Right ventricle myocardium superior (tissue), 1 donor: Measurements from ENCODE around the gene MAML2. TPM values are rescaled to one million over a fixed set of nuclear protein-coding genes. Genes with fewer than 3 reads are reported as not detected.

Experiments used
- ATAC-seq: fragments of 200-7000 bp; cut with Tn5 transposase; one replicate; pipeline ENCODE4 v1.9.1; 2020; ENCODE audit warnings: mild to moderate bottlenecking; ENCODE audit not compliant: poor library complexity
- DNase-seq: peaks from one replicate; pipeline ENCODE4 v3.0.0-alpha.2; 2020
- intact Hi-C: fragments of 100-400 bp; cut with DNase I; formaldehyde crosslinking; loops from one replicate; pipeline ENCODE4 v1.11.2; 2022
- total RNA-seq: library from RNA; stranded (reverse); fragmentation: NEBNext Ultra II Directional; extraction: Animal tissue kit (Norgen Biotek cat#: 25700); gene quantifications from one replicate; pipeline ENCODE4 v1.2.1, GENCODE V29; 2021
- donor health status: DM: no; HTN: yes; CAD: no; lungs with severe emphysema.

MAML2 gene
- total RNA-seq, 1 donor from 2014 or later = 4.5 TPM

DNA sequence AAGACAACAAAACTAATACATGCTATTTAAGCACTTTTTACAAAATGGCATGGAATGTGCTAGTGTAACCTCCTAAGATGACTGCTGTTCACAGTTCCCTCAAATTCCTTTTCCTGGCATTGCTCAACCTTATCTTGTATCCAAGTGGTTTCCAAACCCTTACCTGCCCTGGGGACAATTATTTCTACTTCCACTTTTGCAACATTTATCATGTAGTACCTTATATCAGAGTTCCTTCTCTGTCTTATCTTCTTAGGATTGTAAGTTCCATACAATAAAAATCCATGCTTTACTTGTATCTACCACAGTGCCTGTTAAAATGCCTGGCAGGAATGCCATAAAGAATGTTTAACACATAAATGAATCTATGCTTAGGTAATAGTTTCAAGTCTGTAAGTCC, 309.9 kb downstream of the MAML2 start:
- ATAC-seq = peak; percentile 22

DNA sequence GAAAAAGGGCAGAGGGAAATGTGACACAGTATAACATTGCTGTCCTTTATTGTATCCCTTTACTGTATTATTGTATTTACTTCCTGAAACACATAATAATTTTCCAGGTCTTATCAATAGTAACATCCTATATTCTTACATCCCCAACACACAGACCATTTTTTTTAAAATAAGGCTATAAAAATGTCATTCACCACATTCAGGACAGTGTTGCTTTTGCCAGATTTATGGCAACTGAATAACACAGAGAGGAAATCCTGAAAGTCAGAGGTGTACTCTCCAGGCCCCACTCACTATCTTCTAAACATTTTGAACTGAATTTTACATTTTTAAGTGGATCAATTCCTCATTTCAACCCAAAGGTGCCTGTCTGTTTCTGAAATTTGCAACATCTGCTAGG, 314.2 kb downstream of the MAML2 start:
- intact Hi-C loops = no loop called here
- ATAC-seq (no peak), DNase-seq (no peak)

More for the DNA sequence above, 309.9 kb downstream of the MAML2 start:
- intact Hi-C loops = no loop called here
- no peak for DNase-seq

DNA sequence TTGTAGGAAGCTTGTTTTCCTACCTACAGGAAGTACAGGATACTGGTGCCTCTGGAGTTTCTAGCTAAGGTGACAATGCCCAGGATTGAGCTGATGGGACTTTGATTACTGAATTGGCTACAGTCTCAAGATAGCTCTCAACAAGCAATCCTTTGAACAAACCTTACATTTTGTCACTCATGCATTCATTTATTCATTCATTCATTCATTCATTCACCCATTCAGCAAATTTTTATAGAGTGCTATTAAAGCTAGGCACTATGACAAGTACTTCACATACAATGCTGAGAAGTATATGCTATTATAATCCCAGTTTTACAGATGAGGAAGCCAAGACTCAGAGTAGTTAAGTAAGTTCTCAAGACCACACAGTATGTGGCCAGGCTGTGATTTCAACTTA, 316.0 kb downstream of the MAML2 start:
- no peak for DNase-seq
- no peak for ATAC-seq
- intact Hi-C loops = no loop called here

GRCh38 chr11:96026310-96026709, 316.7 kb downstream of the MAML2 start:
- intact Hi-C loops = no loop called here
- ATAC-seq = no peak

DNA sequence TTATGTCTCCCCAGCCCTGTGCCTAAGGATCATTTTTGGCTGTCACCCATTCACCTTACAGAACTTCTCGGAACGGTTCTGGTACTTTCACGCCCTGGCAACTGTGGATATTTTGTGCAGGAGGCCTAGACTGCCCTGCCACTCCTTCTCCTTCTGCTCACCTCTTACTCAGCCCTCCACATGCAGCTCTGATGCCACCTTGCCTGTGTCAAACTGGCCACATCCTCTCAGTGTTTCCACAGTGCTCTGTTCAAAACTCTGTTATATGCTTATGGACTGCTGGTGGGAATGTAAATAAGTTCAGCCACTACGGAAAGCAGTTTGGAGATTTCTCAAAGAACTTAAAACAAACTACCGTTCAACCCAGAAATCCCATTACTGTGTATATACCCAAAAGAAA, 318.3 kb downstream of the MAML2 start:
- intact Hi-C loops = no loop called here
- ATAC-seq (no peak), DNase-seq (no peak)

More at GRCh38 chr11:96026310-96026709, 316.7 kb downstream of the MAML2 start:
- no peak for DNase-seq

DNA sequence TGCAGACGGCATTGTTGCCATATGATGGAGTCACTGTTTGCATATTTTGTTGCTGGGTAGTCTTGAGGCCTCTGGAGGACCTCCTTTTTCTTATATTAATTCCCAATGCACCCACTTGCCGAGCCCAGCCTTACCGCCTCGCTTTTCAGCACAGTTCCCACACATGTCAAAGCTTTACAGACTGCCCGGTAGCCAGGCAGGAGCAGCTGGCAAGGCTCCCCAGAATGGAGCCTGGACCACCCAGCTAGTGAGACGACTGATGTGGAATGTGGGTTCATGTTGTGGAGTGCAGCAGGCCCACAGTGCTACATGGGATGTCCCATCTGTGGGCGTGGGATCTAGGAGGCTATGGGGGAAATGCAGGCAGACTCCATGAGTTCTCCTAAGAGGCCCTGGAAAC, 319.7 kb downstream of the MAML2 start:
- ATAC-seq = no peak
- no peak for DNase-seq
- intact Hi-C loops = no loop called here

DNA sequence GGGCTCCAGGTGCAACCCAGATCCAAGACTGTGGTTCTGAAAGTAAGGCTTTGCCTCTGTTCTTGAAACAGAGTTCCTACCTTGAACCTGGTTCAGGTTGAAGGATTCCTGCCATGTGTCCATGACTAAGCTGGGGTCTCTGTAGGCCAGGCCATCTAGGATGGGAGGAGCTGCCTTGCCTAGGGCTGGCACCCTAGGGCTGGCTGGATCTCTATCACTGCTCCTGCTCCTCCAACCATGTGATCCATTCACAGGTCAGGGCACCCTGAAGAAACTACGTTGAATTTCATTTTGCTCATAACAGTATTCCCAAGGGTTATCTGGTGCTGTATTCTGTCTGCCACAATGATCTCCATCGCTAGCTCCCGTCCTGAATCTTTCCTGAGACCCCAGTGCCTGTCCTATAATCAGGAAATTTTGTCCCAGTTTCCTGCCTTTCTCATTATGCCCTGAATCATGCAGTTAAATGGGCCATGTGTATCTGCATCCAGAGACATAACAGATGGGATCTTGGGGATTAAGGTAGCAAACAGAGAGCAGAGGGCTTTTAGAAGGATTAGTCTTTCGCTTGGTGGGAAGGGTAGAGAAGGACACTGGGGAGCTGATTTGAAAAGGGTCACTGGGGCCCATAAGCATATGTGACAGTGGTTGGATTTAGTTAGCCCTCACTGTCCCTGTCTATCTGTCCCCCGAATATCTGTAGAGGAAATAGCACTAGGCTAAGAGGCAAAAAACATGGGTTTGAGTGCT, 320.9 kb downstream of the MAML2 start:
- intact Hi-C loops = no loop called here
- no peak for DNase-seq
- no peak for ATAC-seq

DNA sequence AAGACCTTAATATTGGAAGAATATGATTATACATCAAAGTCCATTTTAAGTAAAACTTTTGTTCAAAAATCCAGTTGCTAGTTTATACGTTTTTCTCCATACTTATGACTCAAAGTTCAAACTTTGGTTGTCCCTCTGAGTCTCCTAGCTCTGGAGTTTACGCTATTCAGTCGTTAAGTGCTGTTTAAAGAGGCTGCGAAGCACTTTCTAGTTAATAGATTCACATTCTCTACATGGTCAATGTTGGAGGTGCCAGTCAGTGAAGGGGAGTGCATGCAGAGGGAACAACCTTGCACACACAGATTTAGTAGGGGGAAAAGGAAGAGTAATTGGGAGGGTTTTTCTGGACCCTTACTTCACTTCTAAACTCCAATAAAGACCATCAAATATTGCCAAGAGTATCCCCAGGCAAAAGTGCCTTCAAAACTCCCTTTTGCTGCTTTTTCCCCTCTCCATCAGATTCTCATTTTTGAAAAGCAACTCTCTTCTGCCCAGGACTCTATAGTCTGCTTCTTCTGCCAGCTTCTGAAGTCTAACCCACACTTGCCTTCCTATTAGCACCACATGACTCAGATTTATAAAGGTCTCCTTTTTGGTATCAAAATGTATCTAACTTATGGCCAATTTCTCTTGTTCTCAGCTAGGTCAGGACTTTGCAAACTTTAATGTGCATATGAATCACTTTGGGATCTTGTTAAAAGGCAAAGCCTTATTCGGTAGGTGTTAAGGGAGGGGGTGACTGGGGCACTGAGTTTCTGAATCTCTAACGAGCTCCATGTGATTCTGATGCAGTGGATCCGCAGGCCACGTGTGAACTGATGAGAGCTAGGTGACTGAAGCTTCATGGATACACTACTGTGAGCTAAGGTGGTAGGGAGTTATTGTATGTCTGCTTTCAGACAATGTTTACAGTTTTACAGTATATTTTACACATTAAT, 322.9 kb downstream of the MAML2 start:
- intact Hi-C loops = no loop called here
- DNase-seq (no peak), ATAC-seq (no peak)

DNA sequence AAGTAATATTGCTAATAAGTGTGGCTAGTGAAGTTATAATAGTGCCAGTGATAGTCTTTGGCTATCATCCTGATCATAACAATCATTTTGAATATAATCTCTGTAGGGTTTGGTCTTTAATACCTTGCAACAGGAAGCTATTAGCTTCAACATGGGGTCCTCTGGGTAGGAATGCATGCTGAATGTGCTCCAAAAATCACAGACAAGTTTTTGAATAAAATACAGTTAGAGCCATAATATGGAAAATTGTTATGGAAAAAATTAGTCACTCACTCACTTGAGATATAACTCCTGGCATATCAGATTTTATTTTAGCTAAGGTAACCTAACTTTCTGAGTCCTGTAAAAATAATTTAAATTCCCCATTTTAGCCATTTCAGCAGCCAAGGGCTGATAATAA, 323.7 kb downstream of the MAML2 start:
- no peak for DNase-seq
- intact Hi-C loops = no loop called here

GRCh38 chr11:96017856-96018255, 325.1 kb downstream of the MAML2 start:
- intact Hi-C loops = no loop called here
- ATAC-seq = no peak
- no peak for DNase-seq

More for the DNA sequence above, 323.7 kb downstream of the MAML2 start:
- ATAC-seq = no peak

DNA sequence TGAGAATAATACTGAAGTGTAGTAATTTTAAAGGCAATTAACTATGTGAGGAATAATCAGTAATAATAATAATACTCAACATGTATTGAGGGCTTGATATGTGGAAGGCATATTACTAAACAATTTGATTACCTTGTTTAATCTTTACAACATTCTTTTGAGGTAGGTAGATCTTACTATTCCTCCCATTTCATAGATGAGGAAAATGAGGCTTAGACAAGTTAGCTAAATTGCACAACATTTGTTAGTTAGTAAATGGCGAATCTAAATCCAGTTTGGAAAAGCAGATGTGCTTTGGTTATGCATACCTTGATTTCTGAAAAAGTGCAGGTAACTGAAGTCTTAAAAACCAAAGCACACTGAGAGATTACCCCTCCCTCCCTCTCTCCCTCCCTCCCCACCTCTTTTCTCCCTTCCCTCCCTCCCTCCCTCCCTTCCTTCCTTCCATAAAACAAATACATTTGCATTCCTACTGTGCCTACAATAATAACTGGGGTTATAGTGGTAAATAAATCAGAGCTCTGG, 326.0 kb downstream of the MAML2 start:
- ATAC-seq (no peak), DNase-seq (no peak)
- intact Hi-C loops = no loop called here

GRCh38 chr11:96015906-96016565, 327.0 kb downstream of the MAML2 start:
- intact Hi-C loops = no loop called here
- no peak for ATAC-seq

GRCh38 chr11:96014217-96014616, 328.8 kb downstream of the MAML2 start:
- intact Hi-C loops = no loop called here
- no peak for DNase-seq
- no peak for ATAC-seq

More at GRCh38 chr11:96015906-96016565, 327.0 kb downstream of the MAML2 start:
- DNase-seq = no peak

DNA sequence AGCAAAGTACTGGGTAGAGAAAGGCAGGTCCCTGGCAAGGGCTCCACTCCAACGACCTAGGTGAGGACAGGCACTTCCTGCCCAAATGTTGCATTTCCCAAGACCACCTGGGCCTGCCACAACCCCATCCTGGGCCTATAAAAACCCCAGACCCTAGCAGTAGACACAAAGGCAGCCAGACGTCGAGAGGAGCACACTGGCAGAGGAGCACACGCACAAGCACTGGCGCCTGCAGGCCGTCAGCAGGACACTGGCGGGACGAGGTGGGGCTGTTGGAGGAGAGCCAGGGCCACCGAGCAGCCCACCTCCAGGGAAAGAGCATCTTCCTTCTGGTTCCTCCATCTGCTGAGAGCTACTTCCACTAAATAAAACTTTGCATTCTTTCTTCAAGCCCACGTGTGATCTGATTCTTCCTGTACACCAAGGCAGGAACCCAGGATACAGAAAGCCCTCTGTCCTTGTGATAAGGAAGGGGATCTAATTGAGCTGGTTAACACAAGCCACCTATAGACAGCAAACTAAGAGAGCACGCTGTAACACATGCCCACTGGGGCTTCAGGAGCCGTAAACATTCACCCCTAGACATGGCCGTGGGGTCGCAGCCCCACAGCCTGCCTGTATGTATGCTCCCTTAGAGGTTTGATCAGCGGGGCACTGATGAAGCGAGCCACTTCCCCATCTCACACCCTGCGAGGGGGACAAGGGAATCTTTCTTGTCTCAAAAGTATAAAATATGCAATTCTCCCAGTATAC, 329.4 kb downstream of the MAML2 start:
- ATAC-seq (no peak), DNase-seq (no peak)
- intact Hi-C loops = no loop called here

DNA sequence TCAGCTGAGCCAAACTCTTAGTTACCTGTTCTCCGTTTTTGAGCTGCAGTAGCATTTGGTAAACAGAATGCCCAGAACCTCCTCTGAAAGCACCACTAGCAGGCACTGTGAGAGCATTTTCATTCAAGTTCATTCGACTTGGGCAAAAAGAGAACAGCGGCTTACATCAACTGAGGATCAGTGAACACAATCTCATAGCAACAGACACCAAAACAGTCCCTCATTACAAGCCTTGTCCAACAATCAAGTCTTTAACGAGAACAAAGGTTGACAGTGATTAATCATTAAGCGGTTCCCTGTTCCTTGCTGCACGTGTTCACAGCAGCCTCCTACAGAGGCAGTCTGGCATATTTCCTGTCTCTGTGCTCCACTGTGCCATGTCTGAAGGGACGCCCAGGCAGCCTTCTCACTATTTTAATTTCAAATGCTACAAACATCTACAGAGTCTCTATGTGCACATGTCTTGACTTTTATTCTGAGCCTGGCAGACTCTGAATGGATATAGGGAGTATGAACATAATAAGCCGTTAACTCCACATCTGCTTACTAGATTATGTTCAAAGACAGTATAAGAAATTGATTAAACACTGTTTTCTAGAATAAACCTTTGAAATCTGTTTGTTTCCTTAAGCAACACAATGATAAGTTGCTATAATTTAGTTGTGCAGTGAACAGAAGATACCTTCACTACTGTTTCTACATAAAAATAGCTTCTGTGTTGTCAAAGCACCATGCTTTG, 330.7 kb downstream of the MAML2 start:
- ATAC-seq (peak; percentile 86), DNase-seq (no peak)
- intact Hi-C loops = no loop called here

- intact Hi-C loops = no loop called here
- DNase-seq (no peak), ATAC-seq (no peak)
Measured at GRCh38 chr11:96010683-96011082, 332.3 kb downstream of the MAML2 start.

DNA sequence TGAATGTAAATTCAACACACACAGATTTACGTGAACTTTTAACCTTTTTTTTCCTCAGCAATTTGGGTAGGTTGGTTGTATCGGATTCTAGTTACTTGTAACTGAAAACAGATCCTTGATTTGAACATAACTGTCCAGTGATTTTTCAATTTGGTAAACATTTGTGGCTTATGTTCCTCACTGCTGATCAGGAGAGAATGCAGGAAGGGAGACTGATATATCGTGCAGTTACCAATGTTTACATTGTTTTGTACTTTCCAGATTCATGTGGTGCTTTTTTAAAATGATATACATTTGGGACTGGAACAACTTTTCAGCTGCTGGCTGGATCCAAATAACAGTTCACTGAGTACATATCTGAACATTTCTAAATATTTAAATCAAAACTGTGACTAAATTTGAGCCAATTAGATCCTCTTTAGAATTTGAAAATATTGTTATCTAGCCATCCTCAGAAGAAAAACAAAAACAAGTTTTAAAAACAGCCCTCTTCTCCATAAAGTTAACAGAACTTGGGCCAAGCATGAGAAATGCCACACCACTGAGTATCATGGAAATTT, 334.8 kb downstream of the MAML2 start:
- no peak for ATAC-seq
- DNase-seq = no peak
- intact Hi-C loops = no loop called here
